Activated CD4-positive, alpha-beta T cell treated with anti-CD3 and anti-CD28 coated beads, Interleukin-2, amount 50 U/mL, for 24 hours (primary cell): ENCODE data around the gene NFKBIL1.

Experiments
- DNase-seq, 2 donors: peaks; one replicate each; pipeline ENCODE4 v3.0.0-alpha.2; 2020; ENCODE audit warnings: low read depth in 1 of 2, low spot score in 1 of 2

NFKBIL1 gene

GRCh38 chr6:31534521-31535040, 12.8 kb upstream of the NFKBIL1 start:
- no peak for DNase-seq

- no peak for DNase-seq
These were observed 11.7 kb upstream of the NFKBIL1 start for GRCh38 chr6:31535538-31536324.

- DNase-seq, result no peak
These were observed 8.5 kb upstream of the NFKBIL1 start for GRCh38 chr6:31538805-31539400.

- no peak for DNase-seq
These were observed 6.8 kb upstream of the NFKBIL1 start for GRCh38 chr6:31540640-31541039.

GRCh38 chr6:31541059-31541657, 6.2 kb upstream of the NFKBIL1 start:
- DNase-seq, result peak in 1 of 2 donors; percentile 44

GRCh38 chr6:31541658-31542521, 5.5 kb upstream of the NFKBIL1 start, which contains the start of gene DDX39B:
TSS of gene DDX39B (minus strand) at chr6:31542003. CDS start at chr6:31540532, 1,471 bp downstream.
- peak; percentile 83 to 94 for DNase-seq

- DNase-seq, result no peak
These were observed 3.8 kb upstream of the NFKBIL1 start for GRCh38 chr6:31543639-31544038.

- DNase-seq, result no peak
These were observed 2.7 kb upstream of the NFKBIL1 start for GRCh38 chr6:31544676-31545075.

- no peak for DNase-seq
These were observed 2.1 kb upstream of the NFKBIL1 start for GRCh38 chr6:31545291-31545690.

GRCh38 chr6:31546339-31546957, 960 bp upstream of the NFKBIL1 start, which contains the start of gene ATP6V1G2:
TSS of gene ATP6V1G2 (minus strand) at chr6:31546608. CDS start at chr6:31546559, 49 bp downstream.
- DNase-seq, result peak; percentile 77 to 83

- no peak for DNase-seq
These were observed 527 bp downstream of the NFKBIL1 start for GRCh38 chr6:31547727-31548543.

- DNase-seq, result no peak
These were observed 1.1 kb downstream of the NFKBIL1 start for GRCh38 chr6:31548544-31548873.

- peak in 1 of 2 donors; percentile 60 for DNase-seq
These were observed 4.0 kb downstream of the NFKBIL1 start for GRCh38 chr6:31551371-31551770.

- no peak for DNase-seq
These were observed 8.9 kb downstream of the NFKBIL1 start for GRCh38 chr6:31556307-31556706.

GRCh38 chr6:31557443-31558317, 10.3 kb downstream of the NFKBIL1 start:
- no peak for DNase-seq

GRCh38 chr6:31558318-31558625, 10.9 kb downstream of the NFKBIL1 start:
- DNase-seq, result no peak

GRCh38 chr6:31558631-31559500, 11.5 kb downstream of the NFKBIL1 start:
- peak in 1 of 2 donors; percentile 77 for DNase-seq

- DNase-seq, result no peak
These were observed 12.2 kb downstream of the NFKBIL1 start for GRCh38 chr6:31559606-31559957.
